Smooth muscle cell (in vitro differentiated cells): ENCODE results near the gene ELAVL3. TPM values are rescaled to one million over a fixed set of nuclear protein-coding genes. Genes with fewer than 3 reads are reported as not detected.
A peak's percentile ranks its signal among the peaks of the same experiment; 100 is the strongest.

Source experiments
- DNase-seq: peaks from one replicate; lab custom pipeline; 2025; ENCODE audit not compliant: unreplicated experiment; lab: John Stamatoyannopoulos, UW
- H2AFZ ChIP-seq: fragments of 200-600 bp; sonication (generic); 2 replicates; pipeline ENCODE4 v1.6.0; 2016; ENCODE audit warnings: antibody characterized with exemption, low read depth, mild to moderate bottlenecking
- H3F3A ChIP-seq: fragments of 200-600 bp; sonication (generic); 2 replicates; pipeline ENCODE4 v1.6.0; 2017; ENCODE audit warnings: antibody characterized with exemption, low read depth
- H3K27ac ChIP-seq: fragments of 200-600 bp; sonication (generic); 2 replicates; pipeline ENCODE4 v1.5.1; 2016; ENCODE audit warnings: low read depth, mild to moderate bottlenecking
- H3K27me3 ChIP-seq: fragments of 200-600 bp; sonication (generic); 2 replicates; pipeline ENCODE4 v1.6.1; 2016; ENCODE audit warnings: low read depth, mild to moderate bottlenecking
- H3K36me3 ChIP-seq: fragments of 200-600 bp; sonication (generic); 2 replicates; pipeline ENCODE4 v1.5.1; 2016; ENCODE audit warnings: low read depth
- H3K4me1 ChIP-seq: fragments of 200-600 bp; sonication (generic); 2 replicates; pipeline ENCODE4 v1.5.1; 2016; ENCODE audit warnings: low read depth
- H3K4me2 ChIP-seq: fragments of 200-600 bp; sonication (generic); 2 replicates; pipeline ENCODE4 v1.6.0; 2016; ENCODE audit warnings: mild to moderate bottlenecking
- H3K4me3 ChIP-seq: fragments of 200-600 bp; sonication (generic); 2 replicates; pipeline ENCODE4 v1.5.1; 2016; ENCODE audit warnings: mild to moderate bottlenecking
- H3K79me2 ChIP-seq: fragments of 200-600 bp; sonication (generic); 2 replicates; pipeline ENCODE4 v1.6.0; 2016; ENCODE audit warnings: low read depth, mild to moderate bottlenecking
- H3K9ac ChIP-seq: fragments of 200-600 bp; sonication (generic); 2 replicates; pipeline ENCODE4 v1.6.0; 2016; ENCODE audit warnings: low read depth
- H3K9me3 ChIP-seq: fragments of 200-600 bp; sonication (generic); replicated peaks from 2 replicates; pipeline ENCODE4 v1.5.1; 2016; ENCODE audit warnings: low read depth
- H4K20me1 ChIP-seq: fragments of 200-600 bp; sonication (generic); 2 replicates; pipeline ENCODE4 v1.6.0; 2016; ENCODE audit warnings: low read depth
- CTCF ChIP-seq: fragments of 200-600 bp; sonication (generic); IDR thresholded peaks from 2 replicates; pipeline ENCODE4 v1.5.1; 2017; ENCODE audit warnings: borderline replicate concordance, mild to moderate bottlenecking, antibody characterized with exemption; ENCODE audit not compliant: insufficient read depth, poor library complexity, severe bottlenecking
- WGBS: methylation state at CpG from one replicate; pipeline ENCODE4 v1.1.7; 2016; ENCODE audit warnings: low lambda C conversion rate; 5-methylcytosine and 5-hydroxymethylcytosine counted together
- polyA plus RNA-seq: library from polyadenylated mRNA; unstranded; fragments of >200 nt; fragmentation: Nextera tagmentation; extraction: Ambion mirVana; gene quantifications from 2 replicates; pipeline ENCODE4 v1.2.1, GENCODE V29; 2016
- total RNA-seq: library from RNA; depleted of rRNA; stranded (reverse); fragments of >200 nt; gene quantifications from 2 replicates; pipeline ENCODE4 v1.2.3, GENCODE V29; 2014

The ELAVL3 gene
- total and polyA plus RNA-seq, 2 experiments from 2014 or later, result not detected

GRCh38 chr19:11422163-11423065 lies 58.4 kb downstream of the ELAVL3 start:
- DNase-seq, result peak; percentile 40
- H3F3A ChIP-seq, result no peaks in the 10 kb centered on the region
- H3K4me3 ChIP-seq, result peak overlapping the region; percentile 17
- peaks cover 9% of the 10 kb centered on the region for H3K27me3 ChIP-seq
- no peak overlapping the region for H3K9ac ChIP-seq
- H3K27ac ChIP-seq, result no peak overlapping the region
- H2AFZ ChIP-seq, result peak overlapping the region; percentile 52
- peak overlapping the region; percentile 61 for H3K4me2 ChIP-seq
- H4K20me1 ChIP-seq, result no peaks in the 10 kb centered on the region
- no peaks in the 10 kb centered on the region for H3K9me3 ChIP-seq
- no peaks in the 10 kb centered on the region for H3K79me2 ChIP-seq
- WGBS, result 22% methylated on average over 39 of the region's 56 CpGs
- H3K36me3 ChIP-seq, result no peaks in the 10 kb centered on the region
- peaks cover 13% of the 10 kb centered on the region for H3K4me1 ChIP-seq
- no peak for TF ChIP-seq CTCF

GRCh38 chr19:11421371-11422098 lies 59.3 kb downstream of the ELAVL3 start:
- Histone ChIP-seq H3K36me3 (no peaks in the 10 kb centered on the region), H3K27me3 (peaks cover 9% of the 10 kb centered on the region), H3K79me2 (no peaks in the 10 kb centered on the region), H3K9ac (no peak overlapping the region), H3F3A (no peaks in the 10 kb centered on the region), H3K27ac (no peak overlapping the region), H3K4me3 (peak overlapping the region; percentile 46), H4K20me1 (no peaks in the 10 kb centered on the region), H3K9me3 (no peaks in the 10 kb centered on the region), H2AFZ (peak overlapping the region; percentile 35), H3K4me1 (peaks cover 13% of the 10 kb centered on the region), H3K4me2 (peak overlapping the region; percentile 94)
- peak; percentile 39 for DNase-seq
- no peak for TF ChIP-seq CTCF
- 20% methylated on average over 36 of the region's 36 CpGs for WGBS

- Histone ChIP-seq H3K36me3 (no peaks in the 10 kb centered on the region), H2AFZ (peak overlapping the region; percentile 91), H3K9me3 (no peaks in the 10 kb centered on the region), H3K4me2 (peak overlapping the region; percentile 94), H3K4me3 (peak overlapping the region; percentile 46), H3K27me3 (peaks cover 9% of the 10 kb centered on the region), H3K9ac (no peak overlapping the region), H3K27ac (no peak overlapping the region), H4K20me1 (no peaks in the 10 kb centered on the region), H3F3A (no peaks in the 10 kb centered on the region), H3K79me2 (no peaks in the 10 kb centered on the region), H3K4me1 (peaks cover 13% of the 10 kb centered on the region)
- TF ChIP-seq CTCF, result no peak
- 3% methylated on average over 33 of the region's 46 CpGs for WGBS
- no peak for DNase-seq
These were observed 60.1 kb downstream of the ELAVL3 start for GRCh38 chr19:11420429-11421370.
